Osteocyte (in vitro differentiated cells): Measurements from ENCODE around the gene LRP1B. TPM values are rescaled to one million over a fixed set of nuclear protein-coding genes. Genes with fewer than 3 reads are reported as not detected.

Experiments used
- DNase-seq: peaks from one replicate; pipeline ENCODE4 v3.0.0; 2021; ENCODE audit warnings: mixed read lengths; ENCODE audit not compliant: unreplicated experiment; ENCODE audit errors: extremely low spot score
- H3K27ac Mint-ChIP-seq: one replicate; pipeline ENCODE4 v1.8.0; 2021; ENCODE audit warnings: mild to moderate bottlenecking, mixed read lengths; ENCODE audit not compliant: unreplicated experiment
- H3K27me3 Mint-ChIP-seq: one replicate; pipeline ENCODE4 v1.8.0; 2021; ENCODE audit warnings: mixed read lengths; ENCODE audit not compliant: unreplicated experiment
- H3K36me3 Mint-ChIP-seq: one replicate; pipeline ENCODE4 v1.8.0; 2021; ENCODE audit warnings: mixed read lengths; ENCODE audit not compliant: unreplicated experiment
- H3K4me1 Mint-ChIP-seq: one replicate; pipeline ENCODE4 v1.8.0; 2021; ENCODE audit warnings: mixed read lengths; ENCODE audit not compliant: unreplicated experiment
- H3K4me3 Mint-ChIP-seq: one replicate; pipeline ENCODE4 v1.8.0; 2021; ENCODE audit warnings: mild to moderate bottlenecking, moderate library complexity, mixed read lengths; ENCODE audit not compliant: unreplicated experiment
- H3K9me3 Mint-ChIP-seq: one replicate; pipeline ENCODE4 v1.8.0; 2021; ENCODE audit warnings: mixed read lengths; ENCODE audit not compliant: unreplicated experiment
- total RNA-seq: library from RNA; stranded (reverse); gene quantifications from 2 replicates; pipeline ENCODE4 v1.2.1, GENCODE V29; 2021
- TF ChIP-seq, protein P1 (sequence below): fragments of 200-600 bp; sonication (generic); IDR thresholded peaks from 2 replicates; pipeline ENCODE4 v1.5.0; 2021; ENCODE audit warnings: antibody characterized with exemption, mild to moderate bottlenecking, moderate library complexity

The LRP1B gene
- total RNA-seq, 1 donor from 2014 or later = 3.6 TPM

DNA sequence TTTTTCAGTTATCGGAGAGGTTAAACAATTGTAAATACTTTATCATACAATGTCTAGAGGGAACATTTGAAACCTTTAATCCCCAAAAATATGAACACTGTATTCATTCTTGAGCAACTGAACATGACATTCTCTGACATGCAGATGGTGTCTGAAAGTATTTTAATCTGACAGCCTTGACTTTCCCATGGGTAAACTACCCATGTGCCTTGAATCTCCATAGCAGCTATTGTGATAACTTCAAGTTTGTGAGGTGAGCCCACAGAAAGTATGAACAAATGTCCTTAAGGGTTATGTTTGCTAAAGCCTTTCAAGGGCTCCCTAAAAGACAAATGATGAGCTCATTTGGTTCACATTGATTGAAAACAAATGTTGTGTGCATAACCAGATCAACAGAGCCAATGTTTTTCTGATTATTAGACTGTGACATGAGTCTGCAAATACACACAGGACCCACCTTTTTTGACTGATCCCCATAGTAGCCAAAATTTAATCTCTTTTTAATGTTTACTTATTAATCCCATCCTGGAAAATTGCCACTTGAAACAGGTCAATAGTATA, 1326.0 kb downstream of the LRP1B start:
- TF ChIP-seq, protein P1, sequence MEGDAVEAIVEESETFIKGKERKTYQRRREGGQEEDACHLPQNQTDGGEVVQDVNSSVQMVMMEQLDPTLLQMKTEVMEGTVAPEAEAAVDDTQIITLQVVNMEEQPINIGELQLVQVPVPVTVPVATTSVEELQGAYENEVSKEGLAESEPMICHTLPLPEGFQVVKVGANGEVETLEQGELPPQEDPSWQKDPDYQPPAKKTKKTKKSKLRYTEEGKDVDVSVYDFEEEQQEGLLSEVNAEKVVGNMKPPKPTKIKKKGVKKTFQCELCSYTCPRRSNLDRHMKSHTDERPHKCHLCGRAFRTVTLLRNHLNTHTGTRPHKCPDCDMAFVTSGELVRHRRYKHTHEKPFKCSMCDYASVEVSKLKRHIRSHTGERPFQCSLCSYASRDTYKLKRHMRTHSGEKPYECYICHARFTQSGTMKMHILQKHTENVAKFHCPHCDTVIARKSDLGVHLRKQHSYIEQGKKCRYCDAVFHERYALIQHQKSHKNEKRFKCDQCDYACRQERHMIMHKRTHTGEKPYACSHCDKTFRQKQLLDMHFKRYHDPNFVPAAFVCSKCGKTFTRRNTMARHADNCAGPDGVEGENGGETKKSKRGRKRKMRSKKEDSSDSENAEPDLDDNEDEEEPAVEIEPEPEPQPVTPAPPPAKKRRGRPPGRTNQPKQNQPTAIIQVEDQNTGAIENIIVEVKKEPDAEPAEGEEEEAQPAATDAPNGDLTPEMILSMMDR = no peak
- Mint-ChIP-seq H3K27ac (no peak overlapping the region), H3K9me3 (no peaks in the 10 kb centered on the region), H3K4me1 (no peaks in the 10 kb centered on the region), H3K4me3 (no peak overlapping the region), H3K27me3 (no peaks in the 10 kb centered on the region), H3K36me3 (no peaks in the 10 kb centered on the region)
- no peak for DNase-seq

DNA sequence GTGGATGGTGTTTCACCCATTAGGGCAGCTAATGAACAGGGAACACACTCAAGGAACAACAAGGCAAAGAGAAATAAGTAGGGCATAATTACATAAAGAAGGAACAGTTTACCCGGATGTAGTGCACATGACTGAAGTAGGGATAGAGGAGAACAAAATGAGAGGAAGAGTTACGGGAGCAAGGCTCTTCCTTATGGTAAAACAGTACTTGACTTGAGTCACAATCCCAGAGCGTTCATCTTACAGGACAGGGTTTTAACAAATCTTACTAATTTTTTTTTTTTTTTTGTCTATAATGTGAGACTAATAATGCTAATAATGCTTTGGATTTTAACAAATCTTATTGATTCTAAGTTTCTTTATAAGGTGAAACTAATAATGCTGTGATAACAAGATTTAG, 1329.5 kb downstream of the LRP1B start:
- Mint-ChIP-seq H3K9me3 (no peaks in the 10 kb centered on the region), H3K4me3 (no peak overlapping the region), H3K27me3 (no peaks in the 10 kb centered on the region), H3K36me3 (no peaks in the 10 kb centered on the region), H3K4me1 (no peaks in the 10 kb centered on the region), H3K27ac (no peak overlapping the region)
- DNase-seq = no peak
- TF ChIP-seq, protein P1 = no peak

DNA sequence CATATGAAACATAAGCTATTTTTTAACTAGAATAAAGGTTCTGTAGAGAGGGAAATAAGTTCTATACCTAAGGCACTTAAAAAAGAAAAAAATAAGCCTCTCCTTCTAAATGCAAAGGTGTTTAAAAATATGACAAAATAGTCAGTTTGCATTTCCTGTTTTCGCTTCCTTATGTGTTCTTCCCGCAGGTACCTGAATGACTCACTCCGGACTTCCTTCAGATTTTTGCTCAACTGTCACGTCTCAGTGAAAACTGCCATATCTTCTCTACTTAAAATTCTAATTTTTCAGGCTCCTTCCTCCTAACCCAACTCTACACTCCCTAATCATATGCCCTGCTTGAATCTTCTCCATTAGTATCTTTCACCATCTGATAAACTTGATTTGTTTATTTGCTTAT, 1333.1 kb downstream of the LRP1B start:
- no peaks in the 10 kb centered on the region for H3K27me3 Mint-ChIP-seq
- no peak for DNase-seq
- TF ChIP-seq, protein P1 = no peak
- no peaks in the 10 kb centered on the region for H3K36me3 Mint-ChIP-seq
- H3K4me3 Mint-ChIP-seq = no peak overlapping the region
- H3K27ac Mint-ChIP-seq = no peak overlapping the region
- no peaks in the 10 kb centered on the region for H3K9me3 Mint-ChIP-seq
- H3K4me1 Mint-ChIP-seq = no peaks in the 10 kb centered on the region

DNA sequence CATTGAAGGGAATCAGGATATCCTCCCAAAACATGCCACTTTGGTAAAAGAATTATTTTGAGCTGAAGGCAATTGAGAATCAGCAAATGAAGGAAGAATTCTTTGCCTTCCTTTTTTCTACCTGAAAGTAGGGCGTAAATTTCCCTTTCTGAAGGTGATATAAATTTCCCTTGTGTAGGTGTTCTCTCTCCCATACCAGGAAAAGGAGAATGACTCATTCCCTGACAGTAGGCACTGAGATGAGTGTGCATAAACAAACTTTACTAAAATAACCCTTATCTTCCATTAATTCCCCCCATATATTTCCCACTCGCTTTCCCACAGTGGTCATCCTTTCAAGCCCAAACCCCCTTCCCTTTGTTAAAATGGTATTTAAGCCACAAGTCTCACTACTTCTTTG, 1339.0 kb downstream of the LRP1B start:
- H3K4me1 Mint-ChIP-seq = no peaks in the 10 kb centered on the region
- TF ChIP-seq, protein P1 = no peak
- DNase-seq = no peak
- no peak overlapping the region for H3K27ac Mint-ChIP-seq
- no peaks in the 10 kb centered on the region for H3K27me3 Mint-ChIP-seq
- H3K36me3 Mint-ChIP-seq = no peaks in the 10 kb centered on the region
- no peak overlapping the region for H3K4me3 Mint-ChIP-seq
- no peaks in the 10 kb centered on the region for H3K9me3 Mint-ChIP-seq

DNA sequence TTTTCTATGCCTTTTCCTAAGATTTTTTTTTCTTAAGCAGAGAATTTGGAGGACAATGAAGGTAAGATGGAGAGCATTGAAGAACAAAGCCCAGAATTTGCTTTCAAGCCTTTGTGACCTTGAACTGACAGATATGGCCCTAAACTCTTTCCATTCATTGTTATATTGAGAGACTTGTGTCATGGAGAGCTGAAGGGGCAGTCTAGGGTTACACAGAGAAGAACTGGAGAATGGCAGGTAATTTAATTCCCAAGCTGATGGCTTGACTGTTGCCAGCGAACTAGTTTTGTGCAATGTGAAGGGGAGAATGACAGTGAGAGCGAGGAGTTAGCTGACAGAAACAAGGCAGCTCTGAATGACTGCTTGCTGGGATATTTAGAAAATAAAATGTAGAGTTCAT, 1344.2 kb downstream of the LRP1B start:
- Mint-ChIP-seq H3K4me1 (peaks cover 2% of the 10 kb centered on the region), H3K27ac (no peak overlapping the region), H3K36me3 (no peaks in the 10 kb centered on the region), H3K27me3 (no peaks in the 10 kb centered on the region), H3K9me3 (no peaks in the 10 kb centered on the region), H3K4me3 (no peak overlapping the region)
- no peak for DNase-seq
- TF ChIP-seq, protein P1 = no peak
